Right atrium auricular region (tissue), 2 donors: ENCODE data around the gene MS4A14. TPM values are rescaled to one million over a fixed set of nuclear protein-coding genes. Genes with fewer than 3 reads are reported as not detected.

Experiments used
- DNase-seq: peaks from one replicate; pipeline ENCODE4 v3.0.0-alpha.2; 2019; ENCODE audit warnings: low spot score
- H3K27ac ChIP-seq, 2 donors: fragments of 200-600 bp; sonication (generic); 1 replicate in 1 of 2; 2 replicates in 1 of 2; pipeline ENCODE4 v1.5.1; 2016 to 2019
- H3K27me3 ChIP-seq, 2 donors: fragments of 200-600 bp; sonication (generic); one replicate each; pipeline versions ENCODE4 v1.5.1 to v1.6.0; 2017 to 2019
- H3K36me3 ChIP-seq: fragments of 200-600 bp; sonication (generic); one replicate; pipeline ENCODE4 v1.5.1; 2016
- H3K4me1 ChIP-seq, 2 donors: fragments of 200-600 bp; sonication (generic); one replicate each; pipeline versions ENCODE4 v1.5.1 to v1.6.0; 2017 to 2019
- H3K4me3 ChIP-seq, 2 donors: fragments of 200-600 bp; sonication (generic); 1 replicate in 1 of 2; 2 replicates in 1 of 2; pipeline ENCODE4 v1.5.1; 2017 to 2019; ENCODE audit warnings: mild to moderate bottlenecking in 1 of 2, moderate library complexity in 1 of 2
- H3K9me3 ChIP-seq, 2 donors: fragments of 200-600 bp; sonication (generic); one replicate each; pipeline ENCODE4 v1.5.1; 2019
- total RNA-seq, 2 donors: library from RNA; depleted of rRNA; stranded (reverse); fragments of >200 nt; gene quantifications; one replicate each; pipeline ENCODE4 v1.1.0, GENCODE V29; 2016
- TF ChIP-seq, protein P1 (sequence below), 2 donors: fragments of 200-600 bp; sonication (generic); IDR thresholded peaks; one replicate each; pipeline ENCODE4 v1.5.1; 2019; ENCODE audit warnings: antibody characterized with exemption in 2 of 2

MS4A14 gene
- under 1 TPM; 0.48 to 0.94 TPM for total RNA-seq

- H3K9me3 ChIP-seq, result no peaks in the 10 kb centered on the region
- no peaks in the 10 kb centered on the region for H3K4me1 ChIP-seq
- H3K4me3 ChIP-seq, result no peak within 1 kb of the TSS
- no peaks in the 10 kb centered on the region for H3K27me3 ChIP-seq
- H3K36me3 ChIP-seq, result no peaks in the 10 kb centered on the region
- DNase-seq, result no peak
- TF ChIP-seq, protein P1, sequence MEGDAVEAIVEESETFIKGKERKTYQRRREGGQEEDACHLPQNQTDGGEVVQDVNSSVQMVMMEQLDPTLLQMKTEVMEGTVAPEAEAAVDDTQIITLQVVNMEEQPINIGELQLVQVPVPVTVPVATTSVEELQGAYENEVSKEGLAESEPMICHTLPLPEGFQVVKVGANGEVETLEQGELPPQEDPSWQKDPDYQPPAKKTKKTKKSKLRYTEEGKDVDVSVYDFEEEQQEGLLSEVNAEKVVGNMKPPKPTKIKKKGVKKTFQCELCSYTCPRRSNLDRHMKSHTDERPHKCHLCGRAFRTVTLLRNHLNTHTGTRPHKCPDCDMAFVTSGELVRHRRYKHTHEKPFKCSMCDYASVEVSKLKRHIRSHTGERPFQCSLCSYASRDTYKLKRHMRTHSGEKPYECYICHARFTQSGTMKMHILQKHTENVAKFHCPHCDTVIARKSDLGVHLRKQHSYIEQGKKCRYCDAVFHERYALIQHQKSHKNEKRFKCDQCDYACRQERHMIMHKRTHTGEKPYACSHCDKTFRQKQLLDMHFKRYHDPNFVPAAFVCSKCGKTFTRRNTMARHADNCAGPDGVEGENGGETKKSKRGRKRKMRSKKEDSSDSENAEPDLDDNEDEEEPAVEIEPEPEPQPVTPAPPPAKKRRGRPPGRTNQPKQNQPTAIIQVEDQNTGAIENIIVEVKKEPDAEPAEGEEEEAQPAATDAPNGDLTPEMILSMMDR (IDR thresholded peaks at IDR 0.05), result no peak
- H3K27ac ChIP-seq, result no peak within 1 kb of the TSS
Observed at GRCh38 chr11:60396382-60396781, at the start of gene MS4A14. Gene MS4A14 (plus strand): TSS chr11:60396459. CDS start chr11:60396579, 120 bp downstream.

DNA sequence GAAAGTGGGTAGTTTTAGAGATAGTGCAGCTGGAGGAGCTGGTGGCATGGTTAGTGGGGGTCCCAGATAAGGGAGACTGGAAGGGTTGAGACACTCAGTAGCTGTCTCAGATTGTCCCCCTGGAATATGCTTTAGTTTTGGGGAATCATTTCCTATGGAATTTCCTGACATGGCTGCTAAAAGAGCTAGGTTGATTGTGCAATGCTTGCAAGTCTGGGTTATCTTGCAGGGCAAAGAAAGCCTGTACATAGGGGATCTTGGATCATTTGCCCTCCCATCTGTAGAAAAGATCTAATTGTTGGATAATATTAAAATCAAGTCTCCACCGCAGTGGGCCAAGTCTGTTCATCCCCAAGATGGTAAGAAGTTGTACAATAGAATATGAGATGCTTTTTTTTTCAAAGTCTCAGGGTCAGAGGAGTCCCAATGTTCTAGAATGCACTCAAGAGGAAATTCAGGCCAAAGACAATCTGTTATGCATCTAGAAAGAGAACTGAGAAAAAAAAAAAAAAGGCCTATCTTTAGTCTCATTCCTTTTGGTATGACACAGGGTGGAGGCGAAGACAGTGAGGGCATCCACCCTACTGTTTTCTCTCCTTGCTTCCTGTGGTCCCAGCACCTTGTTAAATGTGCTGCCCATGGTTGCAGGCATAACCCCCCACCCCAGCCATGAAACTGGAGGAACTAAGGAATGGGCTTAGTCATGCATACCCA lies 49.0 kb upstream of the MS4A14 start:
- Histone ChIP-seq H3K27ac (no peak overlapping the region), H3K36me3 (no peaks in the 10 kb centered on the region), H3K27me3 (no peaks in the 10 kb centered on the region), H3K4me3 (no peak overlapping the region), H3K9me3 (no peaks in the 10 kb centered on the region), H3K4me1 (no peaks in the 10 kb centered on the region)
- TF ChIP-seq, protein P1 (IDR thresholded peaks at IDR 0.05), result no peak
- no peak for DNase-seq

DNA sequence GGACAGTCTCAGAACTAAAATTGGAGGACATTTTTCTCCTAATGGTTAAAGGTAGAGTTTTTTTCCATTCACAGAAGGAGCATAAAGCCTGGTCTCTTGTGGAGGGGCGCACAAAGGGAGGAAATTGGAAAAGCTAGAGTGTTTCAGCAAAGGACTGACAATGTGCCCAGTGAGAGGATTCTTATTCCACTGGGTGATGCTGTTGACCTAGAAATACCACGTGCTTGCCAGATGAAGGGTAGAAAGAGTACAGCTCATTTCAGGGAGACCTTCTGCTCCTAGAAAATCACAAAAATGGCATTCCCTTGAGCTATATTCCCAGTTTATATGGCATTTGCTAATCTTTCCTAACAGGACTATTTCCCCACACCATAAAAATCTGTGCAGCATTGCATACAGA lies 48.1 kb upstream of the MS4A14 start:
- no peaks in the 10 kb centered on the region for H3K36me3 ChIP-seq
- no peak overlapping the region for H3K4me3 ChIP-seq
- TF ChIP-seq, protein P1 (IDR thresholded peaks at IDR 0.05), result no peak
- no peak overlapping the region for H3K27ac ChIP-seq
- no peak for DNase-seq
- H3K27me3 ChIP-seq, result no peaks in the 10 kb centered on the region
- no peaks in the 10 kb centered on the region for H3K9me3 ChIP-seq
- H3K4me1 ChIP-seq, result no peaks in the 10 kb centered on the region

- TF ChIP-seq, protein P1 (IDR thresholded peaks at IDR 0.05), result no peak
- no peaks in the 10 kb centered on the region for H3K9me3 ChIP-seq
Observed at GRCh38 chr11:60349990-60350389, 46.3 kb upstream of the MS4A14 start.

GRCh38 chr11:60357771-60358170 lies 38.5 kb upstream of the MS4A14 start:
- H3K4me1 ChIP-seq, result no peaks in the 10 kb centered on the region
- TF ChIP-seq, protein P1 (IDR thresholded peaks at IDR 0.05), result no peak
- H3K27me3 ChIP-seq, result no peaks in the 10 kb centered on the region
- no peak overlapping the region for H3K27ac ChIP-seq
- peaks cover 0 to 12% of the 10 kb centered on the region in 2 donors for H3K9me3 ChIP-seq
- no peaks in the 10 kb centered on the region for H3K36me3 ChIP-seq
- H3K4me3 ChIP-seq, result no peak overlapping the region
- no peak for DNase-seq

More at GRCh38 chr11:60349990-60350389, 46.3 kb upstream of the MS4A14 start:
- Histone ChIP-seq H3K36me3 (no peaks in the 10 kb centered on the region), H3K27me3 (no peaks in the 10 kb centered on the region), H3K27ac (no peak overlapping the region), H3K4me3 (no peak overlapping the region), H3K4me1 (no peaks in the 10 kb centered on the region)
- no peak for DNase-seq

GRCh38 chr11:60360621-60361020 lies 35.6 kb upstream of the MS4A14 start:
- DNase-seq, result no peak

More at GRCh38 chr11:60360621-60361020, 35.6 kb upstream of the MS4A14 start:
- no peak overlapping the region for H3K27ac ChIP-seq
- no peaks in the 10 kb centered on the region for H3K27me3 ChIP-seq
- no peaks in the 10 kb centered on the region for H3K4me1 ChIP-seq
- H3K4me3 ChIP-seq, result no peak overlapping the region
- TF ChIP-seq, protein P1 (IDR thresholded peaks at IDR 0.05), result no peak
- peaks cover 0 to 12% of the 10 kb centered on the region in 2 donors for H3K9me3 ChIP-seq
- no peaks in the 10 kb centered on the region for H3K36me3 ChIP-seq
